HepG2 (cell line): Measurements from ENCODE around the gene RPS14. TPM values are rescaled to one million over a fixed set of nuclear protein-coding genes. Genes with fewer than 3 reads are reported as not detected.

Experiments used
- CAMTA2 ChIP-seq: sonication (generic); formaldehyde crosslinking; IDR thresholded peaks from 2 replicates; pipeline ENCODE4 v1.4.0; 2020; ENCODE audit warnings: mild to moderate bottlenecking, missing genetic modification reagents, borderline replicate concordance
- CHD4 ChIP-seq: fragments of 200-600 bp; sonication (generic); IDR thresholded peaks from 2 replicates; pipeline ENCODE4 v1.7.0; 2017; ENCODE audit warnings: mild to moderate bottlenecking, low read length, borderline replicate concordance
- FIP1L1 ChIP-seq: fragments of 200-400 bp; formaldehyde crosslinking; IDR thresholded peaks from 2 replicates; pipeline ENCODE4 v1.6.1; 2018; ENCODE audit warnings: low read depth, mild to moderate bottlenecking, low read length, moderate library complexity, borderline replicate concordance; ENCODE audit not compliant: insufficient read depth
- FOSL1 ChIP-seq: sonication (generic); formaldehyde crosslinking; IDR thresholded peaks from 2 replicates; pipeline ENCODE4 v1.9.0; 2021; ENCODE audit warnings: missing genetic modification reagents, borderline replicate concordance
- MAF1 ChIP-seq: sonication (generic); formaldehyde crosslinking; IDR thresholded peaks from 2 replicates; pipeline ENCODE4 v1.5.0; 2020; ENCODE audit warnings: missing genetic modification reagents, borderline replicate concordance
- MATR3 ChIP-seq: sonication (generic); formaldehyde crosslinking; IDR thresholded peaks from 2 replicates; pipeline ENCODE4 v1.4.0; 2020; ENCODE audit warnings: missing genetic modification reagents
- MIXL1 ChIP-seq: IDR thresholded peaks from 2 replicates; pipeline ENCODE4 v1.6.1; 2016
- PITX1 ChIP-seq: sonication (generic); formaldehyde crosslinking; IDR thresholded peaks from 2 replicates; pipeline ENCODE4 v1.5.1; 2020; ENCODE audit warnings: mild to moderate bottlenecking, missing genetic modification reagents
- RAD51 ChIP-seq: fragments of 450-650 bp; IDR thresholded peaks from 2 replicates; pipeline ENCODE4 v1.6.1; 2016; ENCODE audit warnings: borderline replicate concordance
- REPIN1 ChIP-seq: sonication (generic); formaldehyde crosslinking; IDR thresholded peaks from 2 replicates; pipeline ENCODE4 v1.8.0; 2022; ENCODE audit warnings: missing genetic modification reagents, low read depth, mild to moderate bottlenecking, borderline replicate concordance
- SP140L ChIP-seq: sonication (generic); formaldehyde crosslinking; IDR thresholded peaks from 2 replicates; pipeline ENCODE4 v1.4.0; 2020; ENCODE audit warnings: missing genetic modification reagents, borderline replicate concordance
- ZBTB7B ChIP-seq: sonication (generic); formaldehyde crosslinking; IDR thresholded peaks from 2 replicates; pipeline ENCODE4 v1.4.0; 2020; ENCODE audit warnings: missing genetic modification reagents
- ZFX ChIP-seq: sonication (generic); formaldehyde crosslinking; IDR thresholded peaks from 2 replicates; pipeline ENCODE4 v1.4.0; 2020; ENCODE audit warnings: mild to moderate bottlenecking, low read depth, missing genetic modification reagents, moderate library complexity
- ZMYM2 ChIP-seq: sonication (generic); formaldehyde crosslinking; IDR thresholded peaks from 2 replicates; pipeline ENCODE4 v1.8.0; 2022; ENCODE audit warnings: mild to moderate bottlenecking, missing genetic modification reagents
- ZNF670 ChIP-seq: sonication (generic); formaldehyde crosslinking; IDR thresholded peaks from 2 replicates; pipeline ENCODE4 v1.8.0; 2022; ENCODE audit warnings: mild to moderate bottlenecking, missing genetic modification reagents, borderline replicate concordance
- polyA plus RNA-seq, 8 experiments: library from polyadenylated mRNA; depleted of rRNA in 3 of 8; stranded (reverse) in 7 of 8; unstranded in 1 of 8; fragments of >200 nt; fragmentation: Illumina TruSeq in 4 of 8; extraction: Trizol in 4 of 8; gene quantifications; 2 replicates each; pipeline versions ENCODE4 v1.2.1 to v1.2.3, GENCODE V29; 2011 to 2016; ENCODE audit warnings: low read depth in 4 of 8, missing spikeins in 1 of 8, mixed read lengths in 1 of 8; ENCODE audit not compliant: insufficient read depth in 1 of 8
- total RNA-seq, 5 experiments: library from RNA; depleted of rRNA; stranded (reverse); fragments of >200 nt; fragmentation: Illumina TruSeq; extraction: Trizol; gene quantifications; 2 replicates each; pipeline ENCODE4 v1.2.3, GENCODE V29; 2016; ENCODE audit warnings: low read depth in 1 of 5
- TF ChIP-seq, protein P1 (sequence below): sonication (generic); formaldehyde crosslinking; IDR thresholded peaks from 2 replicates; pipeline ENCODE4 v1.4.0; 2020; ENCODE audit warnings: missing genetic modification reagents, borderline replicate concordance
- TF ChIP-seq, protein P2 (sequence below): sonication (generic); formaldehyde crosslinking; IDR thresholded peaks from 2 replicates; pipeline ENCODE4 v1.4.0; 2020; ENCODE audit warnings: mild to moderate bottlenecking, missing genetic modification reagents
- TF ChIP-seq, protein P3 (sequence below): sonication (generic); formaldehyde crosslinking; IDR thresholded peaks from 2 replicates; pipeline ENCODE4 v1.4.0; 2020; ENCODE audit warnings: missing genetic modification reagents, borderline replicate concordance
- TF ChIP-seq, protein P4 (sequence below): conservative IDR thresholded peaks from 2 replicates; pipeline ENCODE4 v1.6.1; 2018; ENCODE audit warnings: missing genetic modification reagents
- TF ChIP-seq, protein P5 (sequence below): sonication (generic); formaldehyde crosslinking; IDR thresholded peaks from 2 replicates; pipeline ENCODE4 v1.4.0; 2020; ENCODE audit warnings: mild to moderate bottlenecking, missing genetic modification reagents, borderline replicate concordance

The RPS14 gene
- total and polyA plus RNA-seq, 2 of the 13 experiments (the other 11 are each of a cell fraction or from before 2014, with no cell fraction given) = 2,116 to 3,295 TPM

DNA sequence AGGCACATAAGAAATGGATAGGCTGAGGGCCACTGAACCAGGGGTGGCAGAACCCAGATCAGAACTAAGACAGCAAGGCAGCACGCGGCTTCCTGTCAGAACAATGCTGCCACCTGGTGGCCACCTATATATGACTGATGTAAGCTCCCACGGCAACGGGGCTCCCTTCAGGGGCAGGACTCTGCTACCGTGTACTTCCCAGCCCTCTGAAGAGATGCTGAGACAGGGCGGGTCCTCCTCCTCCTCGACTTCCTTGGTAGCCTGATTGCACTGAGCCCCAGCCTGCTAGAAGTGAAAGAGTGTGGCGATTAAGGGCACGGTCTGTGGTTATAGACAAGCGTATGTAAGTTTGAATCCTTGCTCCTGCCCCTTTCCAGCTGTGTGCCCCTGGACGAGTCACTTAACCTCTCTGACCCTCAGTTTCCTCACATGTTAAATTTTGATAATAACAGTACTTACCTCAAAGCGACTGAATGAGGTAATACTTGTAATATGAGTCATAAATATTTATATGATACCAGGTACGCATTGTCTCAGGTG lies 13.3 kb downstream of the RPS14 start (continued):
- TF ChIP-seq, protein P1, sequence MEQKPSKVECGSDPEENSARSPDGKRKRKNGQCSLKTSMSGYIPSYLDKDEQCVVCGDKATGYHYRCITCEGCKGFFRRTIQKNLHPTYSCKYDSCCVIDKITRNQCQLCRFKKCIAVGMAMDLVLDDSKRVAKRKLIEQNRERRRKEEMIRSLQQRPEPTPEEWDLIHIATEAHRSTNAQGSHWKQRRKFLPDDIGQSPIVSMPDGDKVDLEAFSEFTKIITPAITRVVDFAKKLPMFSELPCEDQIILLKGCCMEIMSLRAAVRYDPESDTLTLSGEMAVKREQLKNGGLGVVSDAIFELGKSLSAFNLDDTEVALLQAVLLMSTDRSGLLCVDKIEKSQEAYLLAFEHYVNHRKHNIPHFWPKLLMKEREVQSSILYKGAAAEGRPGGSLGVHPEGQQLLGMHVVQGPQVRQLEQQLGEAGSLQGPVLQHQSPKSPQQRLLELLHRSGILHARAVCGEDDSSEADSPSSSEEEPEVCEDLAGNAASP (CRISPR knock-in tag) = no peak
- TF ChIP-seq MATR3 (CRISPR knock-in tag) (no peak), ZNF670 (CRISPR knock-in tag) (no peak), FOSL1 (no peak), CAMTA2 (CRISPR knock-in tag) (no peak), MIXL1 (no peak), CHD4 (no peak), ZBTB7B (no peak), FIP1L1 (no peak), MAF1 (CRISPR knock-in tag) (no peak), RAD51 (no peak), PITX1 (CRISPR knock-in tag) (no peak), SP140L (CRISPR knock-in tag) (no peak), ZMYM2 (CRISPR knock-in tag) (no peak), ZFX (CRISPR knock-in tag) (no peak), REPIN1 (CRISPR knock-in tag) (no peak)
- TF ChIP-seq, protein P2, sequence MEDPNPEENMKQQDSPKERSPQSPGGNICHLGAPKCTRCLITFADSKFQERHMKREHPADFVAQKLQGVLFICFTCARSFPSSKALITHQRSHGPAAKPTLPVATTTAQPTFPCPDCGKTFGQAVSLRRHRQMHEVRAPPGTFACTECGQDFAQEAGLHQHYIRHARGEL (CRISPR knock-in tag) = no peak
- TF ChIP-seq, protein P3, sequence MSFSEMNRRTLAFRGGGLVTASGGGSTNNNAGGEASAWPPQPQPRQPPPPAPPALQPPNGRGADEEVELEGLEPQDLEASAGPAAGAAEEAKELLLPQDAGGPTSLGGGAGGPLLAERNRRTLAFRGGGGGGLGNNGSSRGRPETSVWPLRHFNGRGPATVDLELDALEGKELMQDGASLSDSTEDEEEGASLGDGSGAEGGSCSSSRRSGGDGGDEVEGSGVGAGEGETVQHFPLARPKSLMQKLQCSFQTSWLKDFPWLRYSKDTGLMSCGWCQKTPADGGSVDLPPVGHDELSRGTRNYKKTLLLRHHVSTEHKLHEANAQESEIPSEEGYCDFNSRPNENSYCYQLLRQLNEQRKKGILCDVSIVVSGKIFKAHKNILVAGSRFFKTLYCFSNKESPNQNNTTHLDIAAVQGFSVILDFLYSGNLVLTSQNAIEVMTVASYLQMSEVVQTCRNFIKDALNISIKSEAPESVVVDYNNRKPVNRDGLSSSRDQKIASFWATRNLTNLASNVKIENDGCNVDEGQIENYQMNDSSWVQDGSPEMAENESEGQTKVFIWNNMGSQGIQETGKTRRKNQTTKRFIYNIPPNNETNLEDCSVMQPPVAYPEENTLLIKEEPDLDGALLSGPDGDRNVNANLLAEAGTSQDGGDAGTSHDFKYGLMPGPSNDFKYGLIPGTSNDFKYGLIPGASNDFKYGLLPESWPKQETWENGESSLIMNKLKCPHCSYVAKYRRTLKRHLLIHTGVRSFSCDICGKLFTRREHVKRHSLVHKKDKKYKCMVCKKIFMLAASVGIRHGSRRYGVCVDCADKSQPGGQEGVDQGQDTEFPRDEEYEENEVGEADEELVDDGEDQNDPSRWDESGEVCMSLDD = no peak
- TF ChIP-seq, protein P4, sequence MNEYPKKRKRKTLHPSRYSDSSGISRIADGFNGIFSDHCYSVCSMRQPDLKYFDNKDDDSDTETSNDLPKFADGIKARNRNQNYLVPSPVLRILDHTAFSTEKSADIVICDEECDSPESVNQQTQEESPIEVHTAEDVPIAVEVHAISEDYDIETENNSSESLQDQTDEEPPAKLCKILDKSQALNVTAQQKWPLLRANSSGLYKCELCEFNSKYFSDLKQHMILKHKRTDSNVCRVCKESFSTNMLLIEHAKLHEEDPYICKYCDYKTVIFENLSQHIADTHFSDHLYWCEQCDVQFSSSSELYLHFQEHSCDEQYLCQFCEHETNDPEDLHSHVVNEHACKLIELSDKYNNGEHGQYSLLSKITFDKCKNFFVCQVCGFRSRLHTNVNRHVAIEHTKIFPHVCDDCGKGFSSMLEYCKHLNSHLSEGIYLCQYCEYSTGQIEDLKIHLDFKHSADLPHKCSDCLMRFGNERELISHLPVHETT (CRISPR knock-in tag) = no peak
- TF ChIP-seq, protein P5, sequence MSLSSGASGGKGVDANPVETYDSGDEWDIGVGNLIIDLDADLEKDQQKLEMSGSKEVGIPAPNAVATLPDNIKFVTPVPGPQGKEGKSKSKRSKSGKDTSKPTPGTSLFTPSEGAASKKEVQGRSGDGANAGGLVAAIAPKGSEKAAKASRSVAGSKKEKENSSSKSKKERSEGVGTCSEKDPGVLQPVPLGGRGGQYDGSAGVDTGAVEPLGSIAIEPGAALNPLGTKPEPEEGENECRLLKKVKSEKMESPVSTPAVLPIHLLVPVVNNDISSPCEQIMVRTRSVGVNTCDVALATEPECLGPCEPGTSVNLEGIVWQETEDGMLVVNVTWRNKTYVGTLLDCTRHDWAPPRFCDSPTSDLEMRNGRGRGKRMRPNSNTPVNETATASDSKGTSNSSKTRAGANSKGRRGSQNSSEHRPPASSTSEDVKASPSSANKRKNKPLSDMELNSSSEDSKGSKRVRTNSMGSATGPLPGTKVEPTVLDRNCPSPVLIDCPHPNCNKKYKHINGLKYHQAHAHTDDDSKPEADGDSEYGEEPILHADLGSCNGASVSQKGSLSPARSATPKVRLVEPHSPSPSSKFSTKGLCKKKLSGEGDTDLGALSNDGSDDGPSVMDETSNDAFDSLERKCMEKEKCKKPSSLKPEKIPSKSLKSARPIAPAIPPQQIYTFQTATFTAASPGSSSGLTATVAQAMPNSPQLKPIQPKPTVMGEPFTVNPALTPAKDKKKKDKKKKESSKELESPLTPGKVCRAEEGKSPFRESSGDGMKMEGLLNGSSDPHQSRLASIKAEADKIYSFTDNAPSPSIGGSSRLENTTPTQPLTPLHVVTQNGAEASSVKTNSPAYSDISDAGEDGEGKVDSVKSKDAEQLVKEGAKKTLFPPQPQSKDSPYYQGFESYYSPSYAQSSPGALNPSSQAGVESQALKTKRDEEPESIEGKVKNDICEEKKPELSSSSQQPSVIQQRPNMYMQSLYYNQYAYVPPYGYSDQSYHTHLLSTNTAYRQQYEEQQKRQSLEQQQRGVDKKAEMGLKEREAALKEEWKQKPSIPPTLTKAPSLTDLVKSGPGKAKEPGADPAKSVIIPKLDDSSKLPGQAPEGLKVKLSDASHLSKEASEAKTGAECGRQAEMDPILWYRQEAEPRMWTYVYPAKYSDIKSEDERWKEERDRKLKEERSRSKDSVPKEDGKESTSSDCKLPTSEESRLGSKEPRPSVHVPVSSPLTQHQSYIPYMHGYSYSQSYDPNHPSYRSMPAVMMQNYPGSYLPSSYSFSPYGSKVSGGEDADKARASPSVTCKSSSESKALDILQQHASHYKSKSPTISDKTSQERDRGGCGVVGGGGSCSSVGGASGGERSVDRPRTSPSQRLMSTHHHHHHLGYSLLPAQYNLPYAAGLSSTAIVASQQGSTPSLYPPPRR = no peak
